ENCODE data around the gene ARHGDIA. TPM values are rescaled to one million over a fixed set of nuclear protein-coding genes. Genes with fewer than 3 reads are reported as not detected.

Gene ARHGDIA
- polyA plus RNA-seq, 1 donor: 166 TPM

- no peak for DNase-seq
These were observed 34.9 kb upstream of the ARHGDIA start for GRCh38 chr17:81905993-81906392.

- no peak for DNase-seq
These were observed 34.3 kb upstream of the ARHGDIA start for GRCh38 chr17:81905424-81905875.

GRCh38 chr17:81904600-81905423, 33.7 kb upstream of the ARHGDIA start:
- DNase-seq: no peak

GRCh38 chr17:81903896-81904599, 32.9 kb upstream of the ARHGDIA start:
- DNase-seq: no peak

- DNase-seq: no peak
These were observed 32.3 kb upstream of the ARHGDIA start for GRCh38 chr17:81903415-81903831.

- DNase-seq: no peak
These were observed 31.7 kb upstream of the ARHGDIA start for GRCh38 chr17:81902653-81903414.

- DNase-seq: no peak
These were observed 31.0 kb upstream of the ARHGDIA start, which contains the start of gene NPB for GRCh38 chr17:81902023-81902652. Gene NPB (plus strand): TSS chr17:81902238. CDS start chr17:81902278, 40 bp downstream.

GRCh38 chr17:81901167-81902022, 30.3 kb upstream of the ARHGDIA start:
- DNase-seq: no peak

- no peak for DNase-seq
These were observed 29.2 kb upstream of the ARHGDIA start for GRCh38 chr17:81900181-81900820.

GRCh38 chr17:81899514-81900166, 28.5 kb upstream of the ARHGDIA start:
- DNase-seq: no peak

- no peak for DNase-seq
These were observed 27.7 kb upstream of the ARHGDIA start for GRCh38 chr17:81898885-81899284.

- no peak for DNase-seq
These were observed 27.1 kb upstream of the ARHGDIA start for GRCh38 chr17:81898029-81898866.

- no peak for DNase-seq
These were observed 24.3 kb upstream of the ARHGDIA start for GRCh38 chr17:81895400-81895799.

- no peak for DNase-seq
These were observed 20.1 kb upstream of the ARHGDIA start for GRCh38 chr17:81891303-81891552.

- no peak for DNase-seq
These were observed 19.5 kb upstream of the ARHGDIA start for GRCh38 chr17:81890447-81891302.

GRCh38 chr17:81889602-81890001, 18.5 kb upstream of the ARHGDIA start:
- no peak for DNase-seq

GRCh38 chr17:81888988-81889595, 18.0 kb upstream of the ARHGDIA start:
- DNase-seq: no peak
